HG02885 (cell line): Measurements from ENCODE around the gene SPATA2L.
"Not testable (repeated sequence)": the region's sequence is repeated elsewhere in the genome, so short reads cannot be mapped to it uniquely, and the experiment has no call there.

ENCODE experiments used
- ATAC-seq: cut with Tn5 transposase; IDR thresholded peaks from one replicate; pipeline ENCODE4 v1.9.1; 2021; ENCODE audit warnings: mild to moderate bottlenecking; ENCODE audit not compliant: unreplicated experiment, poor library complexity

The SPATA2L gene

GRCh38 chr16:89693931-89694783 is 7.3 kb downstream of the SPATA2L start:
- no peak for ATAC-seq

- no peak for ATAC-seq
Observed at GRCh38 chr16:89693289-89693731, 8.2 kb downstream of the SPATA2L start.

GRCh38 chr16:89691986-89692569 is 9.4 kb downstream of the SPATA2L start:
- no peak for ATAC-seq

- ATAC-seq, result no peak
Observed at GRCh38 chr16:89691231-89691985, 10.1 kb downstream of the SPATA2L start.

- ATAC-seq, result no peak
Observed at GRCh38 chr16:89690392-89690901, 11.1 kb downstream of the SPATA2L start.

- not testable (repeated sequence) for ATAC-seq
Observed at GRCh38 chr16:89689621-89690020, 11.9 kb downstream of the SPATA2L start.

- ATAC-seq, result no peak
Observed at GRCh38 chr16:89689142-89689541, 12.4 kb downstream of the SPATA2L start.

- ATAC-seq, result no peak
Observed at GRCh38 chr16:89688395-89688794, 13.1 kb downstream of the SPATA2L start.

- peak; percentile 28 for ATAC-seq
Observed at GRCh38 chr16:89687092-89687940, 14.2 kb downstream of the SPATA2L start.

GRCh38 chr16:89686520-89687091 is 14.9 kb downstream of the SPATA2L start, which contains the start of gene CDK10:
TSS of gene CDK10 (plus strand) at chr16:89686689. CDS start at chr16:89686711, 22 bp downstream.
- ATAC-seq, result peak; percentile 88

- no peak for ATAC-seq
Observed at GRCh38 chr16:89685916-89686315, 15.6 kb downstream of the SPATA2L start.

- ATAC-seq, result no peak
Observed at GRCh38 chr16:89678258-89678657, 23.2 kb downstream of the SPATA2L start.

GRCh38 chr16:89672177-89672941 is 29.1 kb downstream of the SPATA2L start:
- ATAC-seq, result no peak

GRCh38 chr16:89671565-89671964 is 29.9 kb downstream of the SPATA2L start:
- not testable (repeated sequence) for ATAC-seq

- no peak for ATAC-seq
Observed at GRCh38 chr16:89670496-89671431, 30.7 kb downstream of the SPATA2L start.

GRCh38 chr16:89669755-89670154 is 31.8 kb downstream of the SPATA2L start:
- no peak for ATAC-seq

- ATAC-seq, result no peak
Observed at GRCh38 chr16:89668790-89669158, 32.7 kb downstream of the SPATA2L start.

- no peak for ATAC-seq
Observed at GRCh38 chr16:89667633-89668032, 33.9 kb downstream of the SPATA2L start.
